ENCODE results near the gene PALM2AKAP2.

Gene PALM2AKAP2

GRCh38 chr9:109753308-109753707, 26.7 kb upstream of the PALM2AKAP2 start:
- Histone ChIP-seq H3K27ac (ENCODE audit: low read depth, low read length) (no peak overlapping the region), H3K9me3 (ENCODE audit: low read length) (no peaks in the 10 kb centered on the region), H3K4me1 (ENCODE audit: insufficient read depth, low read length) (no peaks in the 10 kb centered on the region), H3K27me3 (ENCODE audit: control insufficient read depth in 1 of 2, insufficient read depth in 2 of 2, low read length in 2 of 2) (no peaks in the 10 kb centered on the region), H3K36me3 (ENCODE audit: insufficient read depth, low read length) (no peaks in the 10 kb centered on the region), H3K9ac (ENCODE audit: low read length) (no peak overlapping the region), H3K4me3 (ENCODE audit: low read depth in 1 of 2, low read length in 2 of 2) (no peak overlapping the region)

- Histone ChIP-seq H3K4me3 (ENCODE audit: low read depth in 1 of 2, low read length in 2 of 2) (no peak overlapping the region), H3K27me3 (ENCODE audit: control insufficient read depth in 1 of 2, insufficient read depth in 2 of 2, low read length in 2 of 2) (no peaks in the 10 kb centered on the region), H3K27ac (ENCODE audit: low read depth, low read length) (no peak overlapping the region), H3K36me3 (ENCODE audit: insufficient read depth, low read length) (no peaks in the 10 kb centered on the region), H3K4me1 (ENCODE audit: insufficient read depth, low read length) (no peaks in the 10 kb centered on the region), H3K9me3 (ENCODE audit: low read length) (no peaks in the 10 kb centered on the region), H3K9ac (ENCODE audit: low read length) (no peak overlapping the region)
Measured at GRCh38 chr9:109755040-109755439, 25.0 kb upstream of the PALM2AKAP2 start.

DNA sequence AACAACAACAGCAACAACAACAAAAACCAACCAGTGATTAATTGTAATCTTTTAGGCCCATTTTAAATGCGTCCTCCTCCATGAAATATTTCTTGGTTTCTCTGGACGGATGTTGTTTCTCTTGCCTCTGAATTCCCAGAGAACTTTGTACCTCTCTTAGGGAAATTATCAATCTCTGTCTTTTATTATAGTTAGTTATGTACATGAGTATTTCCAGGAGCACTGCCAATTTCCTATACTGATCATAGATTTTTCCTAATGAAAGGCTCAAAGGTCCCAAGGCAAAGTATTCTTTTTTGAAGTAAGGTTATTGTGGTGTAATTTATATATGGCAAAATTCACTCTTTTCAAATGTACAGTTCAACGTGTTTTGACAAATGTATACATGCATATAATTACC, 20.4 kb upstream of the PALM2AKAP2 start:
- Histone ChIP-seq H3K9me3 (ENCODE audit: low read length) (no peaks in the 10 kb centered on the region), H3K9ac (ENCODE audit: low read length) (no peak overlapping the region), H3K4me3 (ENCODE audit: low read depth in 1 of 2, low read length in 2 of 2) (no peak overlapping the region), H3K4me1 (ENCODE audit: insufficient read depth, low read length) (no peaks in the 10 kb centered on the region), H3K36me3 (ENCODE audit: insufficient read depth, low read length) (no peaks in the 10 kb centered on the region), H3K27me3 (ENCODE audit: control insufficient read depth in 1 of 2, insufficient read depth in 2 of 2, low read length in 2 of 2) (no peaks in the 10 kb centered on the region), H3K27ac (ENCODE audit: low read depth, low read length) (no peak overlapping the region)

DNA sequence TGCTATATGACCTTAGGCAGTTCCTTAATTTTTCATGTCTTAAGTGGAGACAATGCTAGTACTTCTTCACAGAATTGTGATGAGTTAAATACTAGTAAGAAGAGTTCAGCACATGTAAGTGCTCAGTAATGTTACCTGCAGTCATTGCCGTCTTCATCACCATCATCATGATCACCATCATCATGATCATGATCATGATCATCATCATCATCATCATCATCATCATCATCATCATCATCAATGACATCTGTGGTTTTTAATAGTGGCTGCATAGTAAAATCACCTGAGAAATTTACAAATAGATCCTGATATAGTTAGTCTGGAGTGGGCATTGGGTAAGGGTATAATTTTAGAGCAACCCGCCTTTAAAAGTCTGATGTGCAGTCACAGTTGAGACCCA, 14.7 kb upstream of the PALM2AKAP2 start:
- Histone ChIP-seq H3K4me1 (ENCODE audit: insufficient read depth, low read length) (no peaks in the 10 kb centered on the region), H3K9me3 (ENCODE audit: low read length) (no peaks in the 10 kb centered on the region), H3K9ac (ENCODE audit: low read length) (no peak overlapping the region), H3K36me3 (ENCODE audit: insufficient read depth, low read length) (no peaks in the 10 kb centered on the region), H3K4me3 (ENCODE audit: low read depth in 1 of 2, low read length in 2 of 2) (no peak overlapping the region), H3K27ac (ENCODE audit: low read depth, low read length) (no peak overlapping the region), H3K27me3 (ENCODE audit: control insufficient read depth in 1 of 2, insufficient read depth in 2 of 2, low read length in 2 of 2) (no peaks in the 10 kb centered on the region)

- Histone ChIP-seq H3K9me3 (ENCODE audit: low read length) (no peaks in the 10 kb centered on the region), H3K9ac (ENCODE audit: low read length) (no peak overlapping the region), H3K27ac (ENCODE audit: low read depth, low read length) (no peak overlapping the region), H3K4me1 (ENCODE audit: insufficient read depth, low read length) (peaks cover 2% of the 10 kb centered on the region), H3K27me3 (ENCODE audit: control insufficient read depth in 1 of 2, insufficient read depth in 2 of 2, low read length in 2 of 2) (no peaks in the 10 kb centered on the region), H3K36me3 (ENCODE audit: insufficient read depth, low read length) (no peaks in the 10 kb centered on the region), H3K4me3 (ENCODE audit: low read depth in 1 of 2, low read length in 2 of 2) (no peak overlapping the region)
Measured at GRCh38 chr9:109765830-109766229, 14.2 kb upstream of the PALM2AKAP2 start.

GRCh38 chr9:109766351-109766750, 13.6 kb upstream of the PALM2AKAP2 start:
- H3K27me3 ChIP-seq (ENCODE audit: control insufficient read depth in 1 of 2, insufficient read depth in 2 of 2, low read length in 2 of 2) = no peaks in the 10 kb centered on the region
- H3K9ac ChIP-seq (ENCODE audit: low read length) = no peak overlapping the region
- no peak overlapping the region for H3K4me3 ChIP-seq (ENCODE audit: low read depth in 1 of 2, low read length in 2 of 2)
- no peaks in the 10 kb centered on the region for H3K36me3 ChIP-seq (ENCODE audit: insufficient read depth, low read length)
- peaks cover 7% of the 10 kb centered on the region for H3K4me1 ChIP-seq (ENCODE audit: insufficient read depth, low read length)
- no peak overlapping the region for H3K27ac ChIP-seq (ENCODE audit: low read depth, low read length)
- no peaks in the 10 kb centered on the region for H3K9me3 ChIP-seq (ENCODE audit: low read length)

GRCh38 chr9:109767404-109767803, 12.6 kb upstream of the PALM2AKAP2 start:
- Histone ChIP-seq H3K4me3 (ENCODE audit: low read depth in 1 of 2, low read length in 2 of 2) (no peak overlapping the region), H3K27ac (ENCODE audit: low read depth, low read length) (no peak overlapping the region)

DNA sequence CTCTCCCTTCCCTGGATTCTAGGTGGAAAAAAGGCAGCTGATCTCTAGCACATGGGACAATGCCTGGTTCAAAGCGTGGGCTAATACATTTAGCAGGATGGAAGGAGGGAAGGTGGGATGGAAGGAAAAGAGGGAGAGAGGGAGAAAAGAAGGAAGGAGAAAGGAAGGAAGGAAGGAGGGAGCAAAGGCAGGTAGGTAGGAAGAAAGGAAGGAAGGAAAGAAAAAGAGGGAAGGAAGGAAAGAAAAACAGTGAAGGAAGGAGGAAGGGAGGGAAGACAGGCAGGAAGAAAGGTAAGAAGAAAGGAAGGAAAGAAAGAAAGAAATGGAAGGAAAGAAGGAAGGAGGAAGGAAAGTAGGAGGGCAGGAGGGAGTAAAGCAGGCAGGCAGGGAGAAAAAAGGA, 12.2 kb upstream of the PALM2AKAP2 start:
- H3K36me3 ChIP-seq (ENCODE audit: insufficient read depth, low read length) = no peaks in the 10 kb centered on the region
- H3K9ac ChIP-seq (ENCODE audit: low read length) = no peak overlapping the region
- H3K9me3 ChIP-seq (ENCODE audit: low read length) = no peaks in the 10 kb centered on the region
- H3K4me1 ChIP-seq (ENCODE audit: insufficient read depth, low read length) = peaks cover 18% of the 10 kb centered on the region
- no peak overlapping the region for H3K27ac ChIP-seq (ENCODE audit: low read depth, low read length)
- no peak overlapping the region for H3K4me3 ChIP-seq (ENCODE audit: low read depth in 1 of 2, low read length in 2 of 2)
- no peaks in the 10 kb centered on the region for H3K27me3 ChIP-seq (ENCODE audit: control insufficient read depth in 1 of 2, insufficient read depth in 2 of 2, low read length in 2 of 2)

More at GRCh38 chr9:109767404-109767803, 12.6 kb upstream of the PALM2AKAP2 start:
- Histone ChIP-seq H3K27me3 (ENCODE audit: control insufficient read depth in 1 of 2, insufficient read depth in 2 of 2, low read length in 2 of 2) (no peaks in the 10 kb centered on the region), H3K4me1 (ENCODE audit: insufficient read depth, low read length) (peaks cover 16% of the 10 kb centered on the region), H3K9me3 (ENCODE audit: low read length) (no peaks in the 10 kb centered on the region), H3K36me3 (ENCODE audit: insufficient read depth, low read length) (no peaks in the 10 kb centered on the region), H3K9ac (ENCODE audit: low read length) (no peak overlapping the region)

- Histone ChIP-seq H3K9ac (ENCODE audit: low read length) (no peak overlapping the region), H3K27me3 (ENCODE audit: control insufficient read depth in 1 of 2, insufficient read depth in 2 of 2, low read length in 2 of 2) (no peaks in the 10 kb centered on the region), H3K4me3 (ENCODE audit: low read depth in 1 of 2, low read length in 2 of 2) (no peak overlapping the region), H3K9me3 (ENCODE audit: low read length) (no peaks in the 10 kb centered on the region), H3K27ac (ENCODE audit: low read depth, low read length) (no peak overlapping the region), H3K36me3 (ENCODE audit: insufficient read depth, low read length) (no peaks in the 10 kb centered on the region), H3K4me1 (ENCODE audit: insufficient read depth, low read length) (peaks cover 18% of the 10 kb centered on the region)
Measured at GRCh38 chr9:109769250-109769649, 10.7 kb upstream of the PALM2AKAP2 start.

DNA sequence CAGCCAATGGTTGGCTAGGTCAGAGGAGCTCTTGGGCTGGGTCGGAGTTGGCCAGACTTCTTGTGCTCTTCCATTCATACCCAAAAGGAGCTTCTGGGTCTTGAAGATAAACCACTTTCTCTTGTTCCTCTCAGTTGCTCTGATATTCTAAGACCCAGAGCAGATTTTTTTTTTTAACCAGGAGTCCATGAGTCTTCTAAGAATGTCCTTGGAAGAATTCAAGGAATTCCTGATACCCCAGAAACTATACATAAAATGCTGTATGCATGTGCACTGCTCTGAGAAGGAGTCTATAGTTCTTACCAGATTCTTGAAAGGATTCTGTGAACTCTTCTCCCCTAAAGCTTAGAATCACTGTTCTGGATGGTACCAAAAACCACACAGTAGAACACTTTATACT, 9.9 kb upstream of the PALM2AKAP2 start:
- H3K27me3 ChIP-seq (ENCODE audit: control insufficient read depth in 1 of 2, insufficient read depth in 2 of 2, low read length in 2 of 2) = no peaks in the 10 kb centered on the region
- H3K4me3 ChIP-seq (ENCODE audit: low read depth in 1 of 2, low read length in 2 of 2) = no peak overlapping the region
- no peaks in the 10 kb centered on the region for H3K36me3 ChIP-seq (ENCODE audit: insufficient read depth, low read length)
- H3K27ac ChIP-seq (ENCODE audit: low read depth, low read length) = no peak overlapping the region
- H3K4me1 ChIP-seq (ENCODE audit: insufficient read depth, low read length) = peaks cover 18% of the 10 kb centered on the region
- no peaks in the 10 kb centered on the region for H3K9me3 ChIP-seq (ENCODE audit: low read length)
- H3K9ac ChIP-seq (ENCODE audit: low read length) = no peak overlapping the region

GRCh38 chr9:109771087-109771486, 8.9 kb upstream of the PALM2AKAP2 start:
- H3K9ac ChIP-seq (ENCODE audit: low read length) = no peak overlapping the region
- H3K27ac ChIP-seq (ENCODE audit: low read depth, low read length) = no peak overlapping the region
- no peaks in the 10 kb centered on the region for H3K27me3 ChIP-seq (ENCODE audit: control insufficient read depth in 1 of 2, insufficient read depth in 2 of 2, low read length in 2 of 2)

DNA sequence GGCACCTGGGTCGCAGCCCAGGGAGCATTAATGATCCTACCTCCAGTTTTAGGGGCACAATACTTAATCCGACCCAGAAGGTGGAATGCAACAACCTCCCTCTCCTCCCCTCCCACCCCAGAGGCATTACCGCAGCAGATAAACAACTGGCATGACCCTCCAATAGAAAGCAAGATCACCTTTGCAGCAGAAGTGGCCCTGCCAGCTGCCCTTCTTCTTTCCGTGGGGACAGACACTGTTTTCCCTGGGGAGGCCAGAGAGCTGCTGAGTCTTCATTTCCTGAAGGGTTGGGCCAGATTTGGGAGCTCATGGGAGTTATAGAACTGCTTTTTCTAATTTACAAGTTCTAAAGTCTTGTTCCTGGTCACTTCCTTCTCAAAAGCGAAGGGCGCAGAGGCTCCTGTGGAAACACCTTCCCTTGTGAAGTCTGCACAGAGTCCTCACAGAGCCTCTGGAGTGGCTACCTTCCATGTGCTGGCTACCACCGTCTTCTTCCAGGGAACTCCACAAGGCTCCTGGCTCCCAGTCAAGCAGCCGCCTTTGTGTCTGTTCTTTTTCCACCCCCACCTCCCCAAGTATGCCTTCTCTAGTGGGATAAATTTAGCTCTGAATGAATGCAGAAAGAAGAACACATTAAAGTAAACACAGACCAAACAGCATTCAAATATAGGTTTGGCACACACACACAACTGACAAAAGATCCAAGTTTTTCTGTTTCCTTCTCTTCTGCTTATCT, 8.0 kb upstream of the PALM2AKAP2 start:
- H3K27ac ChIP-seq (ENCODE audit: low read depth, low read length) = no peak overlapping the region
- no peaks in the 10 kb centered on the region for H3K9me3 ChIP-seq (ENCODE audit: low read length)
- peaks cover 18% of the 10 kb centered on the region for H3K4me1 ChIP-seq (ENCODE audit: insufficient read depth, low read length)
- no peaks in the 10 kb centered on the region for H3K36me3 ChIP-seq (ENCODE audit: insufficient read depth, low read length)
- H3K9ac ChIP-seq (ENCODE audit: low read length) = no peak overlapping the region
- no peak overlapping the region for H3K4me3 ChIP-seq (ENCODE audit: low read depth in 1 of 2, low read length in 2 of 2)
- no peaks in the 10 kb centered on the region for H3K27me3 ChIP-seq (ENCODE audit: control insufficient read depth in 1 of 2, insufficient read depth in 2 of 2, low read length in 2 of 2)

More at GRCh38 chr9:109771087-109771486, 8.9 kb upstream of the PALM2AKAP2 start:
- Histone ChIP-seq H3K36me3 (ENCODE audit: insufficient read depth, low read length) (no peaks in the 10 kb centered on the region), H3K9me3 (ENCODE audit: low read length) (no peaks in the 10 kb centered on the region), H3K4me1 (ENCODE audit: insufficient read depth, low read length) (peaks cover 18% of the 10 kb centered on the region), H3K4me3 (ENCODE audit: low read depth in 1 of 2, low read length in 2 of 2) (no peak overlapping the region)
